NCI-H1048 (cell line): ENCODE measurements around the gene TMIGD3.

Experiments
- DNase-seq: peaks from one replicate; lab custom pipeline; 2025; lab: John Stamatoyannopoulos, UW

The TMIGD3 gene

DNA sequence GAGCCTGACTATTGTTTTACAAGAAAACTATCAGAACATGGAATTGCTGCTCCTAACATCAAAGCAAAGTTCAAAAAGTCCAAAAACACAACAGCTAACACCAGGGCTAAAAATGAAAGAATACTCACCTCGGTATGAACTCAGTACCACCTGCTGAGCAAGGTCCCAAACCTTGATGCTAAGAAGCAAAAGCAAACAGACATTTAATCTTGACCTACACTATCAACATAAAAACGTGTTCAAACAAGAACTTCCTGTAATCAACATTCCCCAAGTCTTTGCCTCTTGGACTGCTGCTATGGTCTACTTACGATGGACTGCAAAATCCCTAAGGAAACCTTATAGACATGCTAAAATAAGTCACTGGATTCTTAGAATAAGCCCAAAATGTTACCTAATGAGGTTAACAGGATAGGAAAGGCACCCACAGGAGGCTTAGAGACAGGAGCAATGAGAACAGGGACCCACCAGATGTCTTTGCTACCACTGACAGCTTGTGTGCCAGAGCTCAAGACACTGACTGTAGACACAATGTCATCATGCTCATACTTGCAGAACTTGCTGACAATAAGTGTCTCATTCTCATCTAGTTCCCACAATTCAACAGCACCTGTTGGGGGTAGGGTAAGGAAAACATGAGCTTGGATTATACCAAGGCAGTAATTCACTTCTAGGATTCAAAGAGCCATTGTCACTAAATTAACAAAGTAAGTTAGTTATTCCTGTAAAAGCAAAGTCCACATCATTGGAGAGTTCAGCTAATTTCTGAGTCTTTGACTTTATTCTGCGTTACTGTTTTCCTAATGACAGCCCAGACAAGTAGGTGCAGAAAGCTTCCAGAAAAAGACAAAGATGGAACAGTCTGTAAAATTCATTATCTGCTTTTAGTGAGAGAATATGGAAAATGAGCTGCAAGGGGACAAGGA is 56.2 kb downstream of the TMIGD3 start:
- no peak for DNase-seq

GRCh38 chr1:111446546-111446945 is 56.9 kb downstream of the TMIGD3 start:
- DNase-seq, result no peak

- no peak for DNase-seq
Measured at GRCh38 chr1:111444031-111444430, 59.4 kb downstream of the TMIGD3 start.

GRCh38 chr1:111442457-111442856 is 61.0 kb downstream of the TMIGD3 start:
- no peak for DNase-seq

GRCh38 chr1:111441573-111442192 is 61.8 kb downstream of the TMIGD3 start:
- no peak for DNase-seq

DNA sequence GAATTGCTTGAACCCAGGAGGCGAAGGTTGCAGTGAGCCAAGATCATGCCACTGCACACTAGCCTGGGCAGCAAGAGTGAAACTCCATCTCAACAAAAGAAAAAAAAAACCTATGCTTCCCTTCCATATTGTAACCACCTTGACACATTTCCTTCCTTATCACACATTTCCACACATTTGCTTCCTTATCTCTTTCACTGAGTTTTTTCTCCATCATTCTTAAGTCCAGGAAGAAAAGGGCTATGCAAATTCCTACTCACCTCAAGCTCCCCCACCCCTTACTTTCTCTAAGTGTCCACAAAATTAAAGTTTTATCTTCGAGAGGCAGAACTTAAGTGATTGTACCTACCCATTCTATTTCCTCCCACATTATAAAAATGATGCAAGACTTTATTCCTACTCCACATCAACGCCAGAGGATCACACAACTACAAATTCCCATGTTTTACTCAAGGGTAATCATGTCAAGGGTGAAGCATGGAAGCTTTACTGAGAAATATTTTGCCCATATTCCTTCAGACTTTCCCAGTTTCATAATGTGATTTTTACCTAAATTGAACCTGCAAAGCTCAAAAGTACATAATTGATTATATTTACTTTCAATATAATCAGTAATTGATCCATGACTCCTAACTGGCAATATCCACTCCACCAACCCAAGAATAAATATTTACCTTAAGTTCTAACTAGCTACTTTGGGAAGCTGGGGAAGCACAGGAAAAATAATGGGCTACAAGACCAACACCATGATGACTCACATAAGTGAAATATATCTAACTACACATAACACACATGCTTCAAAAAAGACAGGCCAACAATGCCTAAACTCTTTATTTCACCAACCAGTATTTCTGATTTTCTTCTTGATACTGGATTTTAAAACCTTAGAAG is 63.7 kb downstream of the TMIGD3 start:
- no peak for DNase-seq

DNA sequence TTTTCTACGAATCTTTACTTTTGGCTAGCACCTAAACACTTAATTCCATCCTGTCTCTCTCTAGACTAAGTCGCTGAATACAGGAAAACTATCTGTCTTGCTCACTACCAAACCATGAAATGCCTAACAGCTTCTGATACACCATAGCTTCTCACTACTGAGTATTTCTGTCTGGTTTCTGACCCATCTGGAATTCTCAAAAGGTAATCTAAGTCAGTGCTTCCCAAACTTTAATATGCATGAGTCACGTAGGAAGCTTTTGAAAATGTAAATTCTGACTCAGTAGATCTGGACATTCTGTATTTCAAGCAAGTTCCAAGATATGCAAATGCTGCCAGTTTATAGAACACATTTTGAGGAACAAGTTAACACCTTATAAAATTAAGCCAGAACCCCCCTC is 66.7 kb downstream of the TMIGD3 start:
- DNase-seq, result no peak
